BE2C (cell line): ENCODE measurements around the gene LPIN1.

Experiments
- DNase-seq: peaks from one replicate; pipeline ENCODE4 v3.0.0-alpha.2; 2020
- H3K27me3 ChIP-seq: fragments of 250-450 bp; sonication (Bioruptor Pico); 2 replicates; pipeline ENCODE4 v1.5.1; 2020; ENCODE audit warnings: mild to moderate bottlenecking
- H3K36me3 ChIP-seq: fragments of 250-450 bp; sonication (Bioruptor Pico); 2 replicates; pipeline ENCODE4 v1.5.1; 2020; ENCODE audit warnings: mild to moderate bottlenecking
- H3K4me1 ChIP-seq: fragments of 250-450 bp; sonication (Bioruptor Pico); 2 replicates; pipeline ENCODE4 v1.5.1; 2020
- H3K4me3 ChIP-seq: 2 replicates; pipeline ENCODE4 v1.5.1; 2011; ENCODE audit warnings: low read depth, low read length
- H3K9me3 ChIP-seq: fragments of 250-450 bp; sonication (Bioruptor Pico); 2 replicates; pipeline ENCODE4 v1.5.1; 2020
- CTCF ChIP-seq: IDR thresholded peaks from 2 replicates; pipeline ENCODE4 v1.5.1; 2012; ENCODE audit warnings: mild to moderate bottlenecking, low read depth, low read length

Gene LPIN1

GRCh38 chr2:11762799-11763461 lies 16.5 kb downstream of the LPIN1 start:
- TF ChIP-seq CTCF, result no peak
- no peak overlapping the region for H3K4me3 ChIP-seq
- no peaks in the 10 kb centered on the region for H3K27me3 ChIP-seq
- peaks cover 18% of the 10 kb centered on the region for H3K4me1 ChIP-seq
- peaks cover 45% of the 10 kb centered on the region for H3K36me3 ChIP-seq
- no peaks in the 10 kb centered on the region for H3K9me3 ChIP-seq
- DNase-seq, result no peak

GRCh38 chr2:11764359-11764758 lies 17.9 kb downstream of the LPIN1 start:
- H3K36me3 ChIP-seq, result peaks cover 44% of the 10 kb centered on the region
- no peak overlapping the region for H3K4me3 ChIP-seq
- H3K27me3 ChIP-seq, result no peaks in the 10 kb centered on the region
- H3K4me1 ChIP-seq, result peaks cover 18% of the 10 kb centered on the region
- no peaks in the 10 kb centered on the region for H3K9me3 ChIP-seq
- DNase-seq, result peak; percentile 89
- TF ChIP-seq CTCF, result no peak

GRCh38 chr2:11764920-11765319 lies 18.5 kb downstream of the LPIN1 start:
- TF ChIP-seq CTCF, result no peak
- peaks cover 47% of the 10 kb centered on the region for H3K36me3 ChIP-seq
- H3K4me1 ChIP-seq, result peaks cover 18% of the 10 kb centered on the region
- H3K27me3 ChIP-seq, result no peaks in the 10 kb centered on the region
- DNase-seq, result no peak
- no peaks in the 10 kb centered on the region for H3K9me3 ChIP-seq
- no peak overlapping the region for H3K4me3 ChIP-seq

- no peak for TF ChIP-seq CTCF
- Histone ChIP-seq H3K4me1 (peaks cover 18% of the 10 kb centered on the region), H3K9me3 (no peaks in the 10 kb centered on the region), H3K4me3 (no peak overlapping the region), H3K36me3 (peaks cover 53% of the 10 kb centered on the region), H3K27me3 (no peaks in the 10 kb centered on the region)
- no peak for DNase-seq
Measured at GRCh38 chr2:11765501-11765900, 19.1 kb downstream of the LPIN1 start.

- DNase-seq, result no peak
- TF ChIP-seq CTCF, result no peak
- H3K4me3 ChIP-seq, result no peak overlapping the region
- H3K4me1 ChIP-seq, result peaks cover 18% of the 10 kb centered on the region
- H3K27me3 ChIP-seq, result no peaks in the 10 kb centered on the region
- peaks cover 58% of the 10 kb centered on the region for H3K36me3 ChIP-seq
- H3K9me3 ChIP-seq, result no peaks in the 10 kb centered on the region
Measured at GRCh38 chr2:11766016-11766415, 19.6 kb downstream of the LPIN1 start.

- no peak for DNase-seq
- H3K27me3 ChIP-seq, result no peaks in the 10 kb centered on the region
- no peaks in the 10 kb centered on the region for H3K9me3 ChIP-seq
- H3K4me3 ChIP-seq, result no peak overlapping the region
- no peak for TF ChIP-seq CTCF
- H3K4me1 ChIP-seq, result peaks cover 17% of the 10 kb centered on the region
- H3K36me3 ChIP-seq, result peaks cover 70% of the 10 kb centered on the region
Measured at GRCh38 chr2:11767779-11768178, 21.3 kb downstream of the LPIN1 start.
